Thyroid gland (tissue), 4 donors: ENCODE results near the gene FLAD1.

Experiments used
- POLR2A ChIP-seq, 2 donors: fragments of 450-650 bp; IDR thresholded peaks; one replicate each; pipeline ENCODE4 v1.6.1; 2017; ENCODE audit warnings: antibody characterized with exemption in 2 of 2, mild to moderate bottlenecking in 2 of 2, moderate library complexity in 1 of 2
- TF ChIP-seq, protein P1 (sequence below), 6 experiments: fragments of 200-600 bp in 3 of 6; fragments of 450-650 bp in 3 of 6; sonication (generic) in 3 of 6; IDR thresholded peaks; one replicate each; pipeline ENCODE4 v1.5.1; 2016 to 2019; ENCODE audit warnings: antibody characterized with exemption in 6 of 6, mild to moderate bottlenecking in 2 of 6, inconsistent platforms in 1 of 6, moderate library complexity in 1 of 6

DNA sequence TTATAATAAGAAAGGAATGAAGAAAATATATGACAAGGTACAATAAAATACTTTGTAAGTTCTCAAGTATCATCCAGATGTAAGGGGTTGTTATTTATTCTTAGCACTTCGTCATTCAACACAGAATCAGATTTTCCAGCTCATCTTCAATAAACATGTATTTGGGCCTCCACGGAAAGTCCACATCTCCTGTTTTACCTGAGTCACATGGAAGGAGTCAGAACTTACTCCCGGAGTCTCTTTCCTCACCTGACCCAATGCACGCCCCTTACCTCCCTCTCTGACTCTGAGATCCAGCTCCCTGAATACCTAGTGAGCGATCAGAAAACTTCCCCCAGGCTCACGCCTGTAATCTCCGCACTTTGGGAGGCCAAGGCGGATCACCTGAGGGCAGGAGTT lies 45.2 kb upstream of the FLAD1 start:
- TF ChIP-seq, protein P1, sequence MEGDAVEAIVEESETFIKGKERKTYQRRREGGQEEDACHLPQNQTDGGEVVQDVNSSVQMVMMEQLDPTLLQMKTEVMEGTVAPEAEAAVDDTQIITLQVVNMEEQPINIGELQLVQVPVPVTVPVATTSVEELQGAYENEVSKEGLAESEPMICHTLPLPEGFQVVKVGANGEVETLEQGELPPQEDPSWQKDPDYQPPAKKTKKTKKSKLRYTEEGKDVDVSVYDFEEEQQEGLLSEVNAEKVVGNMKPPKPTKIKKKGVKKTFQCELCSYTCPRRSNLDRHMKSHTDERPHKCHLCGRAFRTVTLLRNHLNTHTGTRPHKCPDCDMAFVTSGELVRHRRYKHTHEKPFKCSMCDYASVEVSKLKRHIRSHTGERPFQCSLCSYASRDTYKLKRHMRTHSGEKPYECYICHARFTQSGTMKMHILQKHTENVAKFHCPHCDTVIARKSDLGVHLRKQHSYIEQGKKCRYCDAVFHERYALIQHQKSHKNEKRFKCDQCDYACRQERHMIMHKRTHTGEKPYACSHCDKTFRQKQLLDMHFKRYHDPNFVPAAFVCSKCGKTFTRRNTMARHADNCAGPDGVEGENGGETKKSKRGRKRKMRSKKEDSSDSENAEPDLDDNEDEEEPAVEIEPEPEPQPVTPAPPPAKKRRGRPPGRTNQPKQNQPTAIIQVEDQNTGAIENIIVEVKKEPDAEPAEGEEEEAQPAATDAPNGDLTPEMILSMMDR (IDR thresholded peaks at IDR 0.05) = no peak
- TF ChIP-seq POLR2A (IDR thresholded peaks at IDR 0.05) = no peak
